ENCODE measurements around the gene IQCK. TPM values are rescaled to one million over a fixed set of nuclear protein-coding genes. Genes with fewer than 3 reads are reported as not detected.

The IQCK gene
- total RNA-seq, 1 donor from 2014 or later: 19.9 TPM

- no peak overlapping the region for H3K4me3 ChIP-seq (ENCODE audit: low read depth, low read length)
- no peaks in the 10 kb centered on the region for H3K36me3 ChIP-seq (ENCODE audit: control insufficient read depth, insufficient read depth, low read length)
- H3K27me3 ChIP-seq (ENCODE audit: control insufficient read depth, insufficient read depth, low read length): no peaks in the 10 kb centered on the region
- no peak for DNase-seq (ENCODE audit: low read depth)
- TF ChIP-seq CTCF (IDR thresholded peaks at IDR 0.05; ENCODE audit: insufficient read depth, low read length, poor library complexity, severe bottlenecking): no peak
These were observed 37.2 kb upstream of the IQCK start for GRCh38 chr16:19680881-19681340.

- no peak for DNase-seq (ENCODE audit: low read depth)
- Histone ChIP-seq H3K27me3 (ENCODE audit: control insufficient read depth, insufficient read depth, low read length) (no peaks in the 10 kb centered on the region), H3K36me3 (ENCODE audit: control insufficient read depth, insufficient read depth, low read length) (no peaks in the 10 kb centered on the region), H3K4me3 (ENCODE audit: low read depth, low read length) (no peak overlapping the region)
- TF ChIP-seq CTCF (IDR thresholded peaks at IDR 0.05; ENCODE audit: insufficient read depth, low read length, poor library complexity, severe bottlenecking): no peak
These were observed 36.4 kb upstream of the IQCK start for GRCh38 chr16:19681637-19682036.

GRCh38 chr16:19683453-19684236 lies 34.4 kb upstream of the IQCK start:
- TF ChIP-seq CTCF (IDR thresholded peaks at IDR 0.05; ENCODE audit: insufficient read depth, low read length, poor library complexity, severe bottlenecking): no peak
- Histone ChIP-seq H3K27me3 (ENCODE audit: control insufficient read depth, insufficient read depth, low read length) (no peaks in the 10 kb centered on the region), H3K36me3 (ENCODE audit: control insufficient read depth, insufficient read depth, low read length) (no peaks in the 10 kb centered on the region), H3K4me3 (ENCODE audit: low read depth, low read length) (no peak overlapping the region)
- DNase-seq (ENCODE audit: low read depth): no peak

- no peak for TF ChIP-seq CTCF (IDR thresholded peaks at IDR 0.05; ENCODE audit: insufficient read depth, low read length, poor library complexity, severe bottlenecking)
- DNase-seq (ENCODE audit: low read depth): no peak
- no peaks in the 10 kb centered on the region for H3K27me3 ChIP-seq (ENCODE audit: control insufficient read depth, insufficient read depth, low read length)
- no peaks in the 10 kb centered on the region for H3K36me3 ChIP-seq (ENCODE audit: control insufficient read depth, insufficient read depth, low read length)
- no peak overlapping the region for H3K4me3 ChIP-seq (ENCODE audit: low read depth, low read length)
These were observed 32.9 kb upstream of the IQCK start for GRCh38 chr16:19685176-19685575.

- Histone ChIP-seq H3K4me3 (ENCODE audit: low read depth, low read length) (no peak overlapping the region), H3K36me3 (ENCODE audit: control insufficient read depth, insufficient read depth, low read length) (no peaks in the 10 kb centered on the region), H3K27me3 (ENCODE audit: control insufficient read depth, insufficient read depth, low read length) (no peaks in the 10 kb centered on the region)
- TF ChIP-seq CTCF (IDR thresholded peaks at IDR 0.05; ENCODE audit: insufficient read depth, low read length, poor library complexity, severe bottlenecking): no peak
- no peak for DNase-seq (ENCODE audit: low read depth)
These were observed 30.8 kb upstream of the IQCK start for GRCh38 chr16:19687279-19687678.

All from kidney epithelial cell (primary cell).